Measurements from ENCODE around the gene TPST2.

TPST2 gene

GRCh38 chr22:26556904-26557303 lies 33.0 kb downstream of the TPST2 start:
- Mint-ChIP-seq H3K36me3 (no peaks in the 10 kb centered on the region), H3K27me3 (no peaks in the 10 kb centered on the region), H3K4me3 (no peak overlapping the region), H3K9me3 (no peaks in the 10 kb centered on the region), H3K4me1 (peaks cover 4% of the 10 kb centered on the region), H3K27ac (no peak overlapping the region)

GRCh38 chr22:26555478-26555877 lies 34.5 kb downstream of the TPST2 start:
- Mint-ChIP-seq H3K4me1 (peaks cover 4% of the 10 kb centered on the region), H3K27ac (no peak overlapping the region), H3K4me3 (no peak overlapping the region), H3K9me3 (no peaks in the 10 kb centered on the region), H3K27me3 (no peaks in the 10 kb centered on the region), H3K36me3 (no peaks in the 10 kb centered on the region)

GRCh38 chr22:26554956-26555355 lies 35.0 kb downstream of the TPST2 start:
- Mint-ChIP-seq H3K4me1 (peaks cover 4% of the 10 kb centered on the region), H3K36me3 (no peaks in the 10 kb centered on the region), H3K9me3 (no peaks in the 10 kb centered on the region), H3K27ac (no peak overlapping the region), H3K27me3 (no peaks in the 10 kb centered on the region), H3K4me3 (no peak overlapping the region)

- H3K4me3 Mint-ChIP-seq, result no peak overlapping the region
- no peaks in the 10 kb centered on the region for H3K9me3 Mint-ChIP-seq
- no peaks in the 10 kb centered on the region for H3K36me3 Mint-ChIP-seq
- peaks cover under 1% of the 10 kb centered on the region for H3K4me1 Mint-ChIP-seq
- no peak overlapping the region for H3K27ac Mint-ChIP-seq
- H3K27me3 Mint-ChIP-seq, result no peaks in the 10 kb centered on the region
These were observed 36.7 kb downstream of the TPST2 start for GRCh38 chr22:26553056-26553752.

GRCh38 chr22:26552466-26552865 lies 37.5 kb downstream of the TPST2 start:
- H3K27me3 Mint-ChIP-seq, result no peaks in the 10 kb centered on the region
- H3K36me3 Mint-ChIP-seq, result no peaks in the 10 kb centered on the region
- H3K27ac Mint-ChIP-seq, result no peak overlapping the region
- no peak overlapping the region for H3K4me3 Mint-ChIP-seq
- H3K4me1 Mint-ChIP-seq, result peaks cover 6% of the 10 kb centered on the region
- no peaks in the 10 kb centered on the region for H3K9me3 Mint-ChIP-seq

- peaks cover 13% of the 10 kb centered on the region for H3K4me1 Mint-ChIP-seq
- peaks cover 1% of the 10 kb centered on the region for H3K36me3 Mint-ChIP-seq
- no peak overlapping the region for H3K27ac Mint-ChIP-seq
- no peaks in the 10 kb centered on the region for H3K27me3 Mint-ChIP-seq
- H3K4me3 Mint-ChIP-seq, result no peak overlapping the region
- H3K9me3 Mint-ChIP-seq, result no peaks in the 10 kb centered on the region
These were observed 38.4 kb downstream of the TPST2 start for GRCh38 chr22:26551568-26551967.

GRCh38 chr22:26550498-26551033 lies 39.4 kb downstream of the TPST2 start:
- Mint-ChIP-seq H3K27ac (no peak overlapping the region), H3K36me3 (peaks cover 4% of the 10 kb centered on the region), H3K9me3 (no peaks in the 10 kb centered on the region), H3K27me3 (no peaks in the 10 kb centered on the region), H3K4me1 (peaks cover 19% of the 10 kb centered on the region), H3K4me3 (no peak overlapping the region)

- H3K27me3 Mint-ChIP-seq, result no peaks in the 10 kb centered on the region
- H3K9me3 Mint-ChIP-seq, result no peaks in the 10 kb centered on the region
- peaks cover 4% of the 10 kb centered on the region for H3K36me3 Mint-ChIP-seq
- H3K4me3 Mint-ChIP-seq, result no peak overlapping the region
- H3K27ac Mint-ChIP-seq, result no peak overlapping the region
- peaks cover 19% of the 10 kb centered on the region for H3K4me1 Mint-ChIP-seq
These were observed 39.9 kb downstream of the TPST2 start for GRCh38 chr22:26549902-26550497.

GRCh38 chr22:26548984-26549383 lies 40.9 kb downstream of the TPST2 start:
- Mint-ChIP-seq H3K27me3 (no peaks in the 10 kb centered on the region), H3K36me3 (peaks cover 4% of the 10 kb centered on the region), H3K4me3 (no peak overlapping the region), H3K9me3 (no peaks in the 10 kb centered on the region), H3K27ac (no peak overlapping the region), H3K4me1 (peaks cover 19% of the 10 kb centered on the region)

GRCh38 chr22:26548303-26548702 lies 41.6 kb downstream of the TPST2 start:
- Mint-ChIP-seq H3K27ac (peak overlapping the region; percentile 65), H3K27me3 (no peaks in the 10 kb centered on the region), H3K4me3 (no peak overlapping the region), H3K4me1 (peaks cover 19% of the 10 kb centered on the region), H3K9me3 (no peaks in the 10 kb centered on the region), H3K36me3 (peaks cover 4% of the 10 kb centered on the region)

GRCh38 chr22:26547837-26548236 lies 42.1 kb downstream of the TPST2 start:
- peaks cover 4% of the 10 kb centered on the region for H3K36me3 Mint-ChIP-seq
- no peaks in the 10 kb centered on the region for H3K9me3 Mint-ChIP-seq
- no peak overlapping the region for H3K27ac Mint-ChIP-seq
- no peak overlapping the region for H3K4me3 Mint-ChIP-seq
- peaks cover 19% of the 10 kb centered on the region for H3K4me1 Mint-ChIP-seq
- no peaks in the 10 kb centered on the region for H3K27me3 Mint-ChIP-seq

- Mint-ChIP-seq H3K9me3 (no peaks in the 10 kb centered on the region), H3K27ac (no peak overlapping the region), H3K4me3 (no peak overlapping the region), H3K4me1 (peaks cover 23% of the 10 kb centered on the region), H3K27me3 (no peaks in the 10 kb centered on the region), H3K36me3 (peaks cover 5% of the 10 kb centered on the region)
These were observed 42.5 kb downstream of the TPST2 start for GRCh38 chr22:26547426-26547825.

- H3K36me3 Mint-ChIP-seq, result peaks cover 6% of the 10 kb centered on the region
- no peaks in the 10 kb centered on the region for H3K27me3 Mint-ChIP-seq
- no peak overlapping the region for H3K27ac Mint-ChIP-seq
- H3K4me3 Mint-ChIP-seq, result no peak overlapping the region
- H3K4me1 Mint-ChIP-seq, result peaks cover 25% of the 10 kb centered on the region
- no peaks in the 10 kb centered on the region for H3K9me3 Mint-ChIP-seq
These were observed 43.6 kb downstream of the TPST2 start for GRCh38 chr22:26546282-26546681.

GRCh38 chr22:26545827-26546226 lies 44.1 kb downstream of the TPST2 start:
- Mint-ChIP-seq H3K27ac (no peak overlapping the region), H3K27me3 (no peaks in the 10 kb centered on the region), H3K4me1 (peaks cover 25% of the 10 kb centered on the region), H3K9me3 (no peaks in the 10 kb centered on the region), H3K4me3 (no peak overlapping the region), H3K36me3 (peaks cover 6% of the 10 kb centered on the region)

- H3K36me3 Mint-ChIP-seq, result peaks cover 8% of the 10 kb centered on the region
- H3K9me3 Mint-ChIP-seq, result no peaks in the 10 kb centered on the region
- peaks cover 25% of the 10 kb centered on the region for H3K4me1 Mint-ChIP-seq
- no peak overlapping the region for H3K27ac Mint-ChIP-seq
- no peak overlapping the region for H3K4me3 Mint-ChIP-seq
- no peaks in the 10 kb centered on the region for H3K27me3 Mint-ChIP-seq
These were observed 44.5 kb downstream of the TPST2 start for GRCh38 chr22:26545385-26545784.

GRCh38 chr22:26544489-26544888 lies 45.4 kb downstream of the TPST2 start:
- no peak overlapping the region for H3K27ac Mint-ChIP-seq
- H3K4me1 Mint-ChIP-seq, result peaks cover 25% of the 10 kb centered on the region
- peaks cover 10% of the 10 kb centered on the region for H3K36me3 Mint-ChIP-seq
- H3K27me3 Mint-ChIP-seq, result no peaks in the 10 kb centered on the region
- H3K9me3 Mint-ChIP-seq, result no peaks in the 10 kb centered on the region
- no peak overlapping the region for H3K4me3 Mint-ChIP-seq
